ENCODE data around the gene C17orf75.

DNA sequence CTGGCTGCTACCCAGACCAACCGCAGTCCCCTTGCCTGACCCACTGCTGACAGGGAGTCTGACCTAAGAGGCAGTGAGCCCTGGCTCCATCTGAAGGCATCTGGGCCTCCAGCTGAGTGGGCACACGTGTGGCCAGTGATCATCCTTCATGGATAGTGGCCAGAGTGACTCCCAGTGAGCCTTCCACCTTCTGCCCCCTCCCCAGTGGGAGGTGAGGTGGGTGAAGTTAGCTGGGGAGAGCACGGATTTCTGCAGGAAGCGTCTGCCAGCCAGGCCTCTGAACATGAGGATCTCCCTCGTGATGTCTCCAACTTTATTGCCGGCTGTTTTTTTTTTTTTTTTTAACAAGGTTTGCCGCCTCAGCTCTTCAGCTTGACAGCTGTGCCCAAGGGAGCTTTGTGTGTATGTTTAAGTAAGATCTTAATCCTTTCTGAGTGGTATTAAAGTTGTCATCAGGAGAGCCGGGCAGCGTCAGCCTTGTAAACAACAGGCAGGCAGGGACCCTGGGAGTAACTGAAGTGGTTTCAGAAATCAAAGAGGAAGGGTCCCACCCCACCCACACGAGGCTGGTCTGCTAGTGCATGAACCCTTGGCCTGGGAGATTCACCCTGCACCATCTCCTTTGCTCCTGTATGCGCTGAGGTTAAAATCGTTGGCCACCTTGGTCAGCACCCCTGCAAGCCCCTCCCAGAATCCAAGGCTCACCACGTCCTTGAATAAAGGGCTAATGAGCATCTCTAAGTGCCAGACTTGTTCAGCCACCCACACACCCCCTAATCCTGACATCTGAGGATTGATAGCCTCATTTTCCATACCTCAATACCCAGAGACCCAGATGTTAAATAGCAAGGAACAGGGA lies 43.0 kb downstream of the C17orf75 start:
- TF ChIP-seq, protein P1, sequence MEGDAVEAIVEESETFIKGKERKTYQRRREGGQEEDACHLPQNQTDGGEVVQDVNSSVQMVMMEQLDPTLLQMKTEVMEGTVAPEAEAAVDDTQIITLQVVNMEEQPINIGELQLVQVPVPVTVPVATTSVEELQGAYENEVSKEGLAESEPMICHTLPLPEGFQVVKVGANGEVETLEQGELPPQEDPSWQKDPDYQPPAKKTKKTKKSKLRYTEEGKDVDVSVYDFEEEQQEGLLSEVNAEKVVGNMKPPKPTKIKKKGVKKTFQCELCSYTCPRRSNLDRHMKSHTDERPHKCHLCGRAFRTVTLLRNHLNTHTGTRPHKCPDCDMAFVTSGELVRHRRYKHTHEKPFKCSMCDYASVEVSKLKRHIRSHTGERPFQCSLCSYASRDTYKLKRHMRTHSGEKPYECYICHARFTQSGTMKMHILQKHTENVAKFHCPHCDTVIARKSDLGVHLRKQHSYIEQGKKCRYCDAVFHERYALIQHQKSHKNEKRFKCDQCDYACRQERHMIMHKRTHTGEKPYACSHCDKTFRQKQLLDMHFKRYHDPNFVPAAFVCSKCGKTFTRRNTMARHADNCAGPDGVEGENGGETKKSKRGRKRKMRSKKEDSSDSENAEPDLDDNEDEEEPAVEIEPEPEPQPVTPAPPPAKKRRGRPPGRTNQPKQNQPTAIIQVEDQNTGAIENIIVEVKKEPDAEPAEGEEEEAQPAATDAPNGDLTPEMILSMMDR (IDR thresholded peaks at IDR 0.05): no peak
- no peak for TF ChIP-seq POLR2A (IDR thresholded peaks at IDR 0.05; ENCODE audit: low read depth)
